GM21619 (cell line): Measurements from ENCODE around the gene EPS8L1.

Experiments
- ATAC-seq: cut with Tn5 transposase; IDR thresholded peaks from one replicate; pipeline ENCODE4 v1.9.1; 2021; ENCODE audit not compliant: unreplicated experiment

The EPS8L1 gene

DNA sequence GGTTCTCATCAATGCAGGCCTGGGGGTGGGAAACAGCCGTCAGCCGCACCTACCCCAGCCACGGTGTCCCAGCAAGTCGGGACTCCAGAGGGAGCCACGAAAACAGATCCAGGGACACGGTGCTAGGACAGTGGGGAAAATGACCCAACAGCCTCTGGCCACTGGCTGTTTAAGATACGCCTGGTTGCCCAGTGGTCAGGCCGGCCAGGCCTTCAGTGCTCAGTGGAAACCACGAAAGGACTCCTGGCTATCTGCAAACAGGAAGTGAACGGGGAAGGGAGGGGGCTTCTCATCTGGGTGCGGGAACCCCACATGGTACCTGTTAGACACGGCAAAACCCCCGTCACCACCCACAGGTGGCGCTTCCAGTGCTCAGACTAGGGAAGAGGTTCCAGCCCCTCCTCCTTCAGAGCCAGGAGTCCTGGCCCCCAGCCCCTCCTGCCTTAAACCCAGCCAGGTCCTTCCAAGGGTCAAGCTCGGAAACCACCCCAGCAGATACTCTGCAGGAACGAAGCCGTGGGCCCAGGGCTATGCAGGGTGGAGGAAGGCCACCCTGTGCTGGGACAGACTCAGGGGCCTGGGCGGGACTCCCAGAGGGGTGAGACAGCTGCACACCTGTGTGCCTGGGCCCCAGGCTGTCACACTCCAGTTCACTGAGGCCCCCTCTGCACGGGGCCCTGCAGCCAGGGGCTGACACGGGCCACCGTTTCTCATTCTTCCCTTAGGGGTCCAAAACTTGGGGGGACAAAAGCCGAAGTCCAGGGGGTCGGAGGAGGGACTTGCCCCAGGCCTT lies 37.3 kb downstream of the EPS8L1 start:
- ATAC-seq, result no peak

DNA sequence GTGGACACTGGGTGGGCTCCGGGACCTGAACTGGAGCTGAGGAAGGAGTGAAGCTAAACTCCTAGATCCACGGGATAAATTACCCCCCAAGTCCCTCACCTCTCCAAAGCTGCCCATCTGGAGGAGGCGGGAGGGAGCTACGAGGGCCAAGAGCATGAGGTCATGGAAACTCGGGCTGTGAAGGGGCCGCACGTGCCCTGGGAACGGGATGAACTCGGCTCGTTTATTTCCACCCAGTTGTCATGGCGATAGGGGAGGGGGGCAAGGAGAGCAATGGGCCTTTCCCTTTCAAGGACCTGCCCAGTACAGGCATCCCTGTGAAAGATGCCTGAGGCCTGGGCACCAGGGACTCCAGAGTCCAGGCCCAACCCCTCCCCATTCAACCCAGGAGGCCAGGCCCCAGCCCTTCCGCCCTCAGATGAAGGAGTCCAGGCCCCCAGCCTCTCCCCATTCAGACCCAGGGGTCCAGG lies 37.9 kb downstream of the EPS8L1 start:
- ATAC-seq, result no peak

- no peak for ATAC-seq
Observed at GRCh38 chr19:55114566-55115145, 39.0 kb downstream of the EPS8L1 start.

DNA sequence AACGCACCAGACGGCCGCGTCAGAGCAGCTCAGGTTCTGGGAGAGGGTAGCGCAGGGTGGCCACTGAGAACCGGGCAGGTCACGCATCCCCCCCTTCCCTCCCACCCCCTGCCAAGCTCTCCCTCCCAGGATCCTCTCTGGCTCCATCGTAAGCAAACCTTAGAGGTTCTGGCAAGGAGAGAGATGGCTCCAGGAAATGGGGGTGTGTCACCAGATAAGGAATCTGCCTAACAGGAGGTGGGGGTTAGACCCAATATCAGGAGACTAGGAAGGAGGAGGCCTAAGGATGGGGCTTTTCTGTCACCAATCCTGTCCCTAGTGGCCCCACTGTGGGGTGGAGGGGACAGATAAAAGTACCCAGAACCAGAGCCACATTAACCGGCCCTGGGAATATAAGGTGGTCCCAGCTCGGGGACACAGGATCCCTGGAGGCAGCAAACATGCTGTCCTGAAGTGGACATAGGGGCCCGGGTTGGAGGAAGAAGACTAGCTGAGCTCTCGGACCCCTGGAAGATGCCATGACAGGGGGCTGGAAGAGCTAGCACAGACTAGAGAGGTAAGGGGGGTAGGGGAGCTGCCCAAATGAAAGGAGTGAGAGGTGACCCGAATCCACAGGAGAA lies 39.9 kb downstream of the EPS8L1 start:
- ATAC-seq, result no peak

DNA sequence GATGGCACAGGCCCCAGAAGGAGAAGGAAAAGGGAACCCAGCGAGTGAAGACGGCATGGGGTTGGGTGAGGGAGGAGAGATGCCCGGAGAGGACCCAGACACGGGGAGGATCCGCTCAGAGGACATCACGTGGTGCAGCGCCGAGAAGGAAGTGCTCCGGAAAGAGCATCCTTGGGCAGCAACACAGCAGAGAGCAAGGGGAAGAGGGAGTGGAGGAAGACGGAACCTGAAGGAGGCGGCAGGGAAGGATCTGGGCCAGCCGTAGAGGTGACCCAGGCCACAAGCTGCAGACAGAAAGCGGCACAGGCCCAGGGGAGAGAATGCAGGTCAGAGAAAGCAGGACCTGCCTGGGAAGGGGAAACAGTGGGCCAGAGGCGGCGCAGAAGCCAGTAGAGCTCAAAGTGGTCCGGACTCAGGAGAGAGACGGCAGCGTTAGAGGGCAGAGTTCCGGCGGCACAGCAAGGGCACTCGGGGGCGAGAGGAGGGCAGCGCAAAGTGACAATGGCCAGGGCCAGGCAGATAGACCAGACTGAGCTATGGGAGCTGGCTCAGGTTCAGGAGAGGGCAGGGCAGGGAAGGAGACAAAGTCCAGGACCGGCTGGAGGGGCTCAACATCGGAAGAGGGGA lies 40.7 kb downstream of the EPS8L1 start:
- ATAC-seq, result peak; percentile 26

- peak; percentile 7 for ATAC-seq
Observed at GRCh38 chr19:55116859-55117662, 41.4 kb downstream of the EPS8L1 start, which contains the start of gene PPP1R12C. PPP1R12C (minus strand) TSS chr19:55117637; CDS start chr19:55117543, 94 bp downstream.

GRCh38 chr19:55117663-55118391 lies 42.2 kb downstream of the EPS8L1 start:
- peak; percentile 82 for ATAC-seq

DNA sequence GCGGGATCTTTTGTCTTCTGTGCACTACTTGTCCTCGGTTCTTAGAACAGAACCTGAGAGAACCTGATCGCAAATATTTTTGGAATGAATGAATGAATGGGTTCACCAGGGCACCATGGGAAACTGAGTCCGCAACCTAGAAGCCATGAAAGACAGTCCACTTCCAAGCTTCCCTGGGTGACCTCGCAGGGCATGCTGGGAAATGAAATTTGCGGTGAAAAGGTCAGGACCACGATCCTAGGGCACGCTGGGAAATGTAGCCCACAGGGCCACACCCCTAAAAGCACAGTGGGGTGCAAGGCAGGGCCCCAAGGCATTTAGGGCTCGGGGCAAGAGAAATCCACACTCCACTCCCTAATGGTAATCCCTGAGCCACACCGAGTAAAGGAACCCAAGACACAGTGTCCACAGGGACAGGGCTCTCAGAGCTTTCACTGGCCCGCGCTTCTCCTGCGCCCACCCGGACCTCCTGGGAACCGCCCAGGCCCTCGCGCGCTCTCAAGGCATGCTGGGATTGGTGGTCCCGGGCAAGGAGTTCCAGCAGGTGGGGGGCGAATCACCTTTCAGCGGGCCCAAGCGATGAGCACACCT lies 42.8 kb downstream of the EPS8L1 start:
- ATAC-seq, result no peak

GRCh38 chr19:55119053-55119452 lies 43.4 kb downstream of the EPS8L1 start:
- ATAC-seq, result no peak

DNA sequence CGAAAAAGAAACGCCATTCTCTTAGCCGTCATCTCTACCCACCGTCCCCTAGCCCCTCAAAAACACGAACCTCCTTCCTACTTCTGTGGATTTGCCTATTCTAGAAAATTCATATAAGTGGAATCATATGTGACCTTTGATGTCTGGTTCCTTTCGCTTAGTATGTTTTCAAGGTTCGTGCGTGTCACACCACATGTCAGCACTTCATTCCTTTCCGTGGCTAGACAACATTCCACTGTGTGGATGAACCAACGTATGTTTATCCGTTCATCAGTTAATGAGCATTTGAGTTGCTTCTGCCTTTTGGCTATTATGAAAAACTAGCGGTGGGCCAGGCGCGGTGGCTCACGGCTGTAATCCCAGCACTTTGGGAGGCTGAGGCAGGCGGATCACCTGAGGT lies 55.8 kb downstream of the EPS8L1 start:
- no peak for ATAC-seq

GRCh38 chr19:55132453-55133129 lies 56.9 kb downstream of the EPS8L1 start:
- ATAC-seq, result no peak

DNA sequence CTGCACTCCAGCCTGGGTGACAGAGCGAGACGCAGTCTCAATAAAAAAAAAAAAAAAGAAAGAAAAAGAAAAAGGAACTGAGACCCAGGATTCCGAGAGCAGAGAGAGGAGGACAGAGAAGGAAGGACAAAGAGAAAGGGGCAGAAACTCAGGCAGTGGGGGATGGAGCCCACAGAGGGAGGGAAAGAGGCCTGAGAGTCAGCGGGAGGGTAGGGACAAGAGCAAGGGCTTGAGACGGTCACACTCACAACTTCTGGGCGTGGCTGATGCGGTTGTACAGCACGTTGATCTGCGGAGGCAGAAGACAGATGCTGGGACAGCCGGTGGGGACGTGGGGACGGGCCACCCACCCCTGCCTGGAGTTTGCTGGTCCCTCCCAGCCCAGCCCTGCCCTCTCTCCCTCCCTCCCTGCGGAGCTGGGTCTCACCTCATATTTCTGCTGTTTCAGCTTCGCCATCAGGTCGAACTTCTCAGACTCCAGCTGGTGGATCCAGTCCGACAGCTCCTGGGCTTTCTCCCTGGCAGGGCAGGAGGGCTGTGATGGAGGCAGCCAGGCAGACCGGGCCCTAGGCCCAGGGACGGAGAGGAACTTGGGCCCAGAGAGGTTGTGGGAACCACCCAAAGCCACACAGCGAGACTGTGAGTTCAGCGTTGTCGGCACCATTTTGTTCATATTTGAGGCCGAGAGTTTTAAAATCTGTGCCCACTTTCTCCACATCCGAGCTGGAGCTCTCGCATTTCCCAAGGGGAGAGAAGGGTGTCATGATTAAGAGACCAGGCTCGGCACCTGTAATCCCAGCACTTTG lies 58.2 kb downstream of the EPS8L1 start:
- no peak for ATAC-seq

- ATAC-seq, result no peak
Observed at GRCh38 chr19:55134736-55135135, 59.1 kb downstream of the EPS8L1 start.

DNA sequence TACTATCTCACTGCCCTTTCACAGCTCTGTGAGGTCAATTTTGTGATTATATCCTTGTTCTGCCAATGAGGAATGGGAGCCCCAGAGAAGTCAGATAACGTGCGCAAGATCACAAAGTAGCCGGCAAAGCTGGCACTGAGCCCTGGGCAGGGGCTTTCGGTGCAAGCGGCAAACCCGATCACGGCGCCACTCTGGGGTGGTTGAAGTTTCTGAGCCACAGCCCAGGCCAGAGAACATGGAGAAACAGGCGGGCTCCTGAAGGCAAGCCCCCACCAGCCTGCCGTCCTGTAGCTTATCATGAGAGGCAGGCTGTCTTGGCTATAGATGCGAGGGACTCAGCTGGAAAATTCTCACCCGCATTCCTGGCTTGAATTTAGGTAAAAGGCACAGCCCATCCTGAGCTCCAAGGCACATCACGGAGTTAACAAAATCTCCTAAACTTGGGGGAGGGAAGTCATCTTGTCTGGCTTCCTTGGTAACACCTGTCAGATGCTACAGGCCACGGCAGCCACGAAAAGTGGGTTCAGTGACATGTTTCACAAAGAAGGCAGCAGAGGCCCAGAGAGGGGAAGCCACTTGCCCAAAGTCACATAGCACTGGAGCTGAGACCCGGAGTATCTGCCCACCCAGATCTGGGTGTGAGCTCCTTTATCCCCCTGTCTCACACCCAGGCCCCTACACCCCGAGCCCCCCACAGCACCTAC lies 60.9 kb downstream of the EPS8L1 start:
- ATAC-seq, result no peak
